Cardiac muscle cell (in vitro differentiated cells and primary cell): ENCODE data around the gene DPPA2. TPM values are rescaled to one million over a fixed set of nuclear protein-coding genes. Genes with fewer than 3 reads are reported as not detected.
A peak's percentile ranks its signal among the peaks of the same experiment; 100 is the strongest.

Experiments used
- DNase-seq, 2 donors: peaks; one replicate each; pipeline versions ENCODE4 v3.0.0 to v3.0.0-alpha.2; 2010 to 2017; ENCODE audit warnings: low read depth in 1 of 2, low spot score in 1 of 2
- H3K27ac ChIP-seq: fragments of 200-600 bp; sonication (generic); 2 replicates; pipeline ENCODE4 v1.5.1; 2016
- H3K27me3 ChIP-seq: fragments of 200-600 bp; sonication (generic); 2 replicates; pipeline ENCODE4 v1.6.0; 2016; ENCODE audit warnings: control low read depth
- H3K36me3 ChIP-seq: fragments of 200-600 bp; sonication (generic); 2 replicates; pipeline ENCODE4 v1.5.1; 2016; ENCODE audit warnings: control low read depth
- H3K4me1 ChIP-seq: fragments of 200-600 bp; sonication (generic); 2 replicates; pipeline ENCODE4 v1.8.1; 2017; ENCODE audit warnings: low read depth, mild to moderate bottlenecking, mixed run types
- H3K4me3 ChIP-seq: fragments of 200-600 bp; sonication (generic); 2 replicates; pipeline ENCODE4 v1.5.1; 2016; ENCODE audit warnings: mild to moderate bottlenecking
- H3K9me3 ChIP-seq: fragments of 200-600 bp; sonication (generic); 2 replicates; pipeline ENCODE4 v1.5.1; 2017; ENCODE audit warnings: low read depth, mild to moderate bottlenecking, control low read depth
- CTCF ChIP-seq: IDR thresholded peaks from 2 replicates; pipeline ENCODE4 v1.5.1; 2012; ENCODE audit warnings: low read depth, mild to moderate bottlenecking, low read length
- polyA plus RNA-seq: library from polyadenylated mRNA; unstranded; fragments of >200 nt; fragmentation: Nextera tagmentation; extraction: Ambion mirVana; gene quantifications from 2 replicates; pipeline ENCODE4 v1.2.1, GENCODE V29; 2016
- total RNA-seq: library from RNA; depleted of rRNA; stranded (reverse); fragments of >200 nt; gene quantifications from 2 replicates; pipeline ENCODE4 v1.2.3, GENCODE V29; 2016

DPPA2 gene
- total and polyA plus RNA-seq, 2 experiments from 2014 or later = not detected

- Histone ChIP-seq H3K4me1 (no peaks in the 10 kb centered on the region), H3K27ac (no peak overlapping the region), H3K4me3 (no peak overlapping the region), H3K9me3 (no peaks in the 10 kb centered on the region), H3K27me3 (no peaks in the 10 kb centered on the region), H3K36me3 (no peaks in the 10 kb centered on the region)
- DNase-seq = peak in 1 of 2 donors; percentile 96
- no peak for TF ChIP-seq CTCF
Measured at GRCh38 chr3:109257269-109257668, 59.0 kb downstream of the DPPA2 start.

- no peak for TF ChIP-seq CTCF
- no peaks in the 10 kb centered on the region for H3K4me1 ChIP-seq
- no peaks in the 10 kb centered on the region for H3K27me3 ChIP-seq
Measured at GRCh38 chr3:109254770-109255169, 61.5 kb downstream of the DPPA2 start.

GRCh38 chr3:109252641-109253040 is 63.7 kb downstream of the DPPA2 start:
- no peak for TF ChIP-seq CTCF
- Histone ChIP-seq H3K9me3 (no peaks in the 10 kb centered on the region), H3K4me3 (no peak overlapping the region), H3K27ac (no peak overlapping the region), H3K36me3 (no peaks in the 10 kb centered on the region), H3K27me3 (no peaks in the 10 kb centered on the region), H3K4me1 (no peaks in the 10 kb centered on the region)
- no peak for DNase-seq

More at GRCh38 chr3:109254770-109255169, 61.5 kb downstream of the DPPA2 start:
- Histone ChIP-seq H3K36me3 (no peaks in the 10 kb centered on the region), H3K27ac (no peak overlapping the region), H3K9me3 (no peaks in the 10 kb centered on the region), H3K4me3 (no peak overlapping the region)
- no peak for DNase-seq

Other genes starting within 250 kb of the DPPA2 start
- gene MORC1, start 198.4 kb downstream of the DPPA2 start, total RNA-seq = not detected in 2 replicates
- gene MORC1, start 198.4 kb downstream of the DPPA2 start, polyA plus RNA-seq = not detected in 2 replicates
- gene C3orf85, start 179.8 kb downstream of the DPPA2 start, total RNA-seq = not detected in 2 replicates
- not detected in 2 replicates for gene C3orf85, start 179.8 kb downstream of the DPPA2 start, polyA plus RNA-seq
- gene DPPA4, start 21.0 kb upstream of the DPPA2 start, total RNA-seq = 0.51 and 1.6 TPM in 2 replicates
- gene DPPA4, start 21.0 kb upstream of the DPPA2 start, polyA plus RNA-seq = 0.12 and 0.84 TPM in 2 replicates